ENCODE measurements around the gene SBNO2. TPM values are rescaled to one million over a fixed set of nuclear protein-coding genes. Genes with fewer than 3 reads are reported as not detected.
A peak's percentile ranks its signal among the peaks of the same experiment; 100 is the strongest.

Gene SBNO2
- polyA plus RNA-seq, 1 of the 3 experiments (the other 2 are of a cell fraction) = 18.3 TPM

GRCh38 chr19:1169411-1169791, 4.7 kb downstream of the SBNO2 start:
- Histone ChIP-seq H3K4me3 (ENCODE audit: low read depth in 2 of 2, low read length in 1 of 2) (peak overlapping the region; percentile 2 to 39; a peak in 2 of 4 replicates), H3K27ac (ENCODE audit: low read depth in 2 of 2, low read length in 1 of 2) (peak overlapping the region; percentile 53 to 69), H3K27me3 (ENCODE audit: insufficient read depth) (no peaks in the 10 kb centered on the region), H2AFZ (ENCODE audit: low read depth) (no peak overlapping the region), H3K9me3 (no peaks in the 10 kb centered on the region), H3K4me1 (ENCODE audit: control insufficient read depth in 1 of 2, insufficient read depth in 2 of 2, low read depth in 1 of 2, low read length in 1 of 2) (peaks cover 29 to 31% of the 10 kb centered on the region in 2 experiments; a peak in 3 of 4 replicates), H3F3A (replicated peaks; ENCODE audit: insufficient read depth) (peaks cover 5% of the 10 kb centered on the region), H3K4me2 (peak overlapping the region; percentile 73), H3K9me2 (no peaks in the 10 kb centered on the region), H3K36me3 (replicated peaks in 1 of 2; ENCODE audit: control insufficient read depth in 1 of 2, insufficient read depth in 2 of 2, low read length in 1 of 2) (peaks cover 0 to 5% of the 10 kb centered on the region in 2 experiments), H4K20me1 (ENCODE audit: insufficient read depth) (peaks cover 28% of the 10 kb centered on the region), H3K79me2 (ENCODE audit: insufficient read depth) (peaks cover 85% of the 10 kb centered on the region), H3K9ac (peak overlapping the region; percentile 45; the same call in 1 of the 2 replicates)
- WGBS (ENCODE audit: low lambda C conversion rate) = 80% methylated on average over 1 of the region's 10 CpGs
- TF ChIP-seq GATA2 (CRISPR knock-in tag; IDR thresholded peaks at IDR 0.05) = no peak
- no peak for DNase-seq
- ChIA-PET CTCF (interaction anchor here (1.0 to 1.3 kb wide), 2 partner anchors 52 to 56 kb away, joined by 3 to 4 read pairs; no protein-coding TSS in a partner anchor), POLR2A (no interaction called here)

DNA sequence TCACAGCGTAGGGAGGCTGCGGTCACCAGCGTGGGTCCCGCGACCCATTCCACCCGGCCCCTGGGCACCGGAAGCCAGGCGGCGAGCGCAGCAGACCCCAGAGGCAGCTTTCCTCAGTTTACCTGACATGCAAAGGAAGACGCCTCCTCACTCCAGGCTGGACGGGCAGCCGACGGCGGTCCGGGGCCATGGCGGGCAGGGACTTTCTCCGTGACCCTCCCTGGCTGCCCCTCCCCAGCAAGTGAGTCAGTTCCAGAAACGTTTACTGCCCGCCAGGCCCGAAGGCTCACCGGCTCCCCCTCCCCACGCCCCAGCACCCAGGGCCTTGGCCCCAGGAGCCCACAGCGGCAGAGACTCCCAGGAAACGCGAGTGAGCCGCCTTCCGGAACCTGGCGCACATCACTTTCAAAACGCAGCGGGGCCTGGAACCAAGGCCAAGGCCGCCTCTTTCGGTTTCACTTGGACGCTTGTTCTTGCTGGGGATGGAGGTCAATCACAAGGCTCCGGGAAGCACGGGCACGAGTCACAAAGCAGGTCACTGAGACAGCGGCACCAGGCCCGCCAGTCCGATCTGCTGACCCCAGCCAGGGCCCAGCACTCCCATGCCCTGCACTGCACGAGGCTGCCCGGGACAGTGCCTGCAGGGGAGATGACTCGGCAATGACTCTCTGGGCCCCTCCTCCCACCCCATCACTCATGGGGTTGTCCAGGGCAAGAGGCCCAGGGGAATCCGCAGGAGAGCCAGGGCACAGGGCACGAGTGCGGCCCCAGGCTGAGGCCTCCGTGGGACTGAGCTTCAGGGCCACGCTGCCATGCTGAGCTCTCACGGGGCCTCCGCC, 5.3 kb downstream of the SBNO2 start:
- peaks cover 31% of the 10 kb centered on the region for H4K20me1 ChIP-seq (ENCODE audit: insufficient read depth)
- H3K79me2 ChIP-seq (ENCODE audit: insufficient read depth) = peaks cover 85% of the 10 kb centered on the region
- no peaks in the 10 kb centered on the region for H3K27me3 ChIP-seq (ENCODE audit: insufficient read depth)
- peak overlapping the region; percentile 73 for H3K4me2 ChIP-seq
- H3K9me2 ChIP-seq = no peaks in the 10 kb centered on the region
- H3K9ac ChIP-seq = peak overlapping the region; percentile 45; the same call in 1 of the 2 replicates
- no peak for DNase-seq
- peak overlapping the region; percentile 2 to 16; a peak in 3 of 4 replicates for H3K4me3 ChIP-seq (ENCODE audit: low read depth in 2 of 2, low read length in 1 of 2)
- H2AFZ ChIP-seq (ENCODE audit: low read depth) = no peak overlapping the region
- no peaks in the 10 kb centered on the region for H3K9me3 ChIP-seq
- peak overlapping the region; percentile 53 to 69; a peak in 3 of 4 replicates for H3K27ac ChIP-seq (ENCODE audit: low read depth in 2 of 2, low read length in 1 of 2)
- TF ChIP-seq, protein P1, sequence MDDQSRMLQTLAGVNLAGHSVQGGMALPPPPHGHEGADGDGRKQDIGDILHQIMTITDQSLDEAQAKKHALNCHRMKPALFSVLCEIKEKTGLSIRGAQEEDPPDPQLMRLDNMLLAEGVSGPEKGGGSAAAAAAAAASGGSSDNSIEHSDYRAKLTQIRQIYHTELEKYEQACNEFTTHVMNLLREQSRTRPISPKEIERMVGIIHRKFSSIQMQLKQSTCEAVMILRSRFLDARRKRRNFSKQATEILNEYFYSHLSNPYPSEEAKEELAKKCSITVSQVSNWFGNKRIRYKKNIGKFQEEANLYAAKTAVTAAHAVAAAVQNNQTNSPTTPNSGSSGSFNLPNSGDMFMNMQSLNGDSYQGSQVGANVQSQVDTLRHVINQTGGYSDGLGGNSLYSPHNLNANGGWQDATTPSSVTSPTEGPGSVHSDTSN (IDR thresholded peaks at IDR 0.05) = peak; percentile 74
- TF ChIP-seq NRF1 (IDR thresholded peaks at IDR 0.05; ENCODE audit: low read depth, low read length) = no peak
- peak; percentile 89 for TF ChIP-seq MAX (IDR thresholded peaks at IDR 0.05; ENCODE audit: low read depth)
- peaks cover 0 to 5% of the 10 kb centered on the region in 2 experiments for H3K36me3 ChIP-seq (replicated peaks in 1 of 2; ENCODE audit: control insufficient read depth in 1 of 2, insufficient read depth in 2 of 2, low read length in 1 of 2)
- peaks cover 29 to 31% of the 10 kb centered on the region in 2 experiments; a peak in 3 of 4 replicates for H3K4me1 ChIP-seq (ENCODE audit: control insufficient read depth in 1 of 2, insufficient read depth in 2 of 2, low read depth in 1 of 2, low read length in 1 of 2)
- POLR2A ChIA-PET = no interaction called here
- CTCF ChIA-PET = interaction anchor here (1.0 to 1.3 kb wide), 2 partner anchors 51 to 56 kb away, joined by 3 to 4 read pairs; no protein-coding TSS in a partner anchor
- WGBS (ENCODE audit: low lambda C conversion rate) = 77% methylated on average over 41 of the region's 50 CpGs
- H3F3A ChIP-seq (replicated peaks; ENCODE audit: insufficient read depth) = peaks cover 4% of the 10 kb centered on the region

DNA sequence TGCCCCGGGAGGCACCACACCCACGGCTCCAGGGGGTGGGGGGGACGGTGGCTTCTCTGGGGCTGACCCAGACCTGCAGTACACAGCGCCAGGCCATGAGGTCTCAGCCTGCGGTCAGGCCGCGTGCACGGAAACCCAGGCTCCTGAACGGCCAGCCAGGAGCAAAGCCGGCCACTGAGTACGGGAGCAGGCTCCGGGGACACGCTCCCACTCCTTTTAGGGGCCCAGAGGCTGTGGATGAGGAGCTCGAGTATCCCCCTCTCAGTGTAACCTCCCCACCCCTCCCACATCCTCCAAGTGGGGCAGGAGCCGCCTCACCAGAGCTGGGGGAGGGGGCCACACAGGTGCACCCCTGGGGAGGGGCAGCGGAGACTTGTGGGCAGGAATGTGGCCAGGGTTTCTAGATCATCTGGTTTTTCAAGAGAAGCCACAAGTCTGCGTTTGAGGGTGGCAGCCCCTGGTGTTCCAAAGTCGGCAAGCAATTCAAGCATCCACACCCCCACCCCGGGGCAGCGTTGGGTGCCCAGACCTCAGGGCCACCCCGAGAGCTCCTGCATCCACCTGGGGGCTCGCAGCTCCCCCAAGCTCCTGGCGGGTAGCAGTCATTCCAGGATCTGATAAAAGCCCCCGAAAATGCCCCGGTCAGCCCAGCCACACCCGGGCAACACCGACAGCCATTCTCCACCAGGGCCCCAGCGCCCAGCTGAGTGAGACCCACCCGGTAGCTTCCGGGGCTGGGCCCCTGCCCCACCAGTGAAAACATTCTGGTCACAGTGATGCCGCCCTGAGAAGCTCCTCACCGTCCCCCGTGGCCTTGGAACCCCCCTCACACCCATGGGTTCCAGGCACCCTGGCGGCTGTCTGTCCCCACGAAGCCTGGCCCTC, 6.1 kb downstream of the SBNO2 start:
- H3K4me3 ChIP-seq (ENCODE audit: low read depth in 2 of 2, low read length in 1 of 2) = no peak overlapping the region
- POLR2A ChIA-PET = no interaction called here
- H3K79me2 ChIP-seq (ENCODE audit: insufficient read depth) = peaks cover 85% of the 10 kb centered on the region
- TF ChIP-seq EZH2phosphoT487 (IDR thresholded peaks at IDR 0.05; ENCODE audit: borderline replicate concordance, low read depth) (no peak), RXRA (IDR thresholded peaks at IDR 0.05; ENCODE audit: borderline replicate concordance, low read depth) (no peak), GATA2 (CRISPR knock-in tag; IDR thresholded peaks at IDR 0.05) (no peak), MAX (IDR thresholded peaks at IDR 0.05; ENCODE audit: low read depth) (no peak), FOSL2 (IDR thresholded peaks at IDR 0.05; ENCODE audit: borderline replicate concordance, low read depth) (no peak), MXI1 (IDR thresholded peaks at IDR 0.05; ENCODE audit: low read depth, low read length) (no peak), ELF1 (IDR thresholded peaks at IDR 0.05) (no peak)
- TF ChIP-seq, protein P2, sequence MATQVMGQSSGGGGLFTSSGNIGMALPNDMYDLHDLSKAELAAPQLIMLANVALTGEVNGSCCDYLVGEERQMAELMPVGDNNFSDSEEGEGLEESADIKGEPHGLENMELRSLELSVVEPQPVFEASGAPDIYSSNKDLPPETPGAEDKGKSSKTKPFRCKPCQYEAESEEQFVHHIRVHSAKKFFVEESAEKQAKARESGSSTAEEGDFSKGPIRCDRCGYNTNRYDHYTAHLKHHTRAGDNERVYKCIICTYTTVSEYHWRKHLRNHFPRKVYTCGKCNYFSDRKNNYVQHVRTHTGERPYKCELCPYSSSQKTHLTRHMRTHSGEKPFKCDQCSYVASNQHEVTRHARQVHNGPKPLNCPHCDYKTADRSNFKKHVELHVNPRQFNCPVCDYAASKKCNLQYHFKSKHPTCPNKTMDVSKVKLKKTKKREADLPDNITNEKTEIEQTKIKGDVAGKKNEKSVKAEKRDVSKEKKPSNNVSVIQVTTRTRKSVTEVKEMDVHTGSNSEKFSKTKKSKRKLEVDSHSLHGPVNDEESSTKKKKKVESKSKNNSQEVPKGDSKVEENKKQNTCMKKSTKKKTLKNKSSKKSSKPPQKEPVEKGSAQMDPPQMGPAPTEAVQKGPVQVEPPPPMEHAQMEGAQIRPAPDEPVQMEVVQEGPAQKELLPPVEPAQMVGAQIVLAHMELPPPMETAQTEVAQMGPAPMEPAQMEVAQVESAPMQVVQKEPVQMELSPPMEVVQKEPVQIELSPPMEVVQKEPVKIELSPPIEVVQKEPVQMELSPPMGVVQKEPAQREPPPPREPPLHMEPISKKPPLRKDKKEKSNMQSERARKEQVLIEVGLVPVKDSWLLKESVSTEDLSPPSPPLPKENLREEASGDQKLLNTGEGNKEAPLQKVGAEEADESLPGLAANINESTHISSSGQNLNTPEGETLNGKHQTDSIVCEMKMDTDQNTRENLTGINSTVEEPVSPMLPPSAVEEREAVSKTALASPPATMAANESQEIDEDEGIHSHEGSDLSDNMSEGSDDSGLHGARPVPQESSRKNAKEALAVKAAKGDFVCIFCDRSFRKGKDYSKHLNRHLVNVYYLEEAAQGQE (IDR thresholded peaks at IDR 0.05; ENCODE audit: low read depth, low read length) = no peak
- peak overlapping the region; percentile 45; the same call in 1 of the 2 replicates for H3K9ac ChIP-seq
- H4K20me1 ChIP-seq (ENCODE audit: insufficient read depth) = peaks cover 40% of the 10 kb centered on the region
- H3K9me2 ChIP-seq = no peaks in the 10 kb centered on the region
- peak overlapping the region; percentile 73; the same call in 1 of the 2 replicates for H3K4me2 ChIP-seq
- H3K27me3 ChIP-seq (ENCODE audit: insufficient read depth) = no peaks in the 10 kb centered on the region
- DNase-seq = no peak
- 94% methylated on average over 11 of the region's 35 CpGs for WGBS (ENCODE audit: low lambda C conversion rate)
- H3K27ac ChIP-seq (ENCODE audit: low read depth in 2 of 2, low read length in 1 of 2) = peak overlapping the region in 1 of 2 experiments; percentile 69; a peak in 1 of 4 replicates
- peaks cover 27 to 31% of the 10 kb centered on the region in 2 experiments; a peak in 3 of 4 replicates for H3K4me1 ChIP-seq (ENCODE audit: control insufficient read depth in 1 of 2, insufficient read depth in 2 of 2, low read depth in 1 of 2, low read length in 1 of 2)
- H2AFZ ChIP-seq (ENCODE audit: low read depth) = no peak overlapping the region
- CTCF ChIA-PET = interaction anchor here (1.1 to 2.0 kb wide), 2 partner anchors 27 to 55 kb away, joined by 4 to 10 read pairs; no protein-coding TSS in a partner anchor
- H3F3A ChIP-seq (replicated peaks; ENCODE audit: insufficient read depth) = peaks cover 4% of the 10 kb centered on the region
- peaks cover 0 to 5% of the 10 kb centered on the region in 2 experiments for H3K36me3 ChIP-seq (replicated peaks in 1 of 2; ENCODE audit: control insufficient read depth in 1 of 2, insufficient read depth in 2 of 2, low read length in 1 of 2)
- H3K9me3 ChIP-seq = no peaks in the 10 kb centered on the region

Data from SK-N-SH (cell line).